VCaP (cell line): ENCODE measurements around the gene IFNA6.
A peak's percentile ranks its signal among the peaks of the same experiment; 100 is the strongest.

Experiments used
- H3K27ac ChIP-seq: fragments of 450-650 bp; 2 replicates; pipeline ENCODE4 v1.5.1; 2017
- CTCF ChIP-seq: fragments of 450-650 bp; conservative IDR thresholded peaks from 2 replicates; pipeline ENCODE4 v1.5.1; 2017; ENCODE audit warnings: mild to moderate bottlenecking, moderate library complexity

IFNA6 gene

GRCh38 chr9:21336457-21336856 is 14.2 kb downstream of the IFNA6 start:
- no peak for TF ChIP-seq CTCF
- no peak overlapping the region for H3K27ac ChIP-seq

GRCh38 chr9:21334701-21335632 is 15.7 kb downstream of the IFNA6 start, which contains the start of gene KLHL9:
TSS of gene KLHL9 (minus strand) at chr9:21335404. CDS start at chr9:21334859, 545 bp downstream.
- TF ChIP-seq CTCF: no peak
- H3K27ac ChIP-seq: peak within 1 kb of the TSS; percentile 43

GRCh38 chr9:21333226-21333625 is 17.5 kb downstream of the IFNA6 start:
- TF ChIP-seq CTCF: no peak
- no peak overlapping the region for H3K27ac ChIP-seq

GRCh38 chr9:21331676-21332402 is 18.8 kb downstream of the IFNA6 start:
- no peak for TF ChIP-seq CTCF
- H3K27ac ChIP-seq: no peak overlapping the region

GRCh38 chr9:21326526-21327139 is 24.1 kb downstream of the IFNA6 start:
- TF ChIP-seq CTCF: peak; percentile 94
- H3K27ac ChIP-seq: no peak overlapping the region

GRCh38 chr9:21324047-21324446 is 26.6 kb downstream of the IFNA6 start:
- no peak overlapping the region for H3K27ac ChIP-seq
- TF ChIP-seq CTCF: no peak

GRCh38 chr9:21322911-21323461 is 27.7 kb downstream of the IFNA6 start:
- no peak for TF ChIP-seq CTCF
- no peak overlapping the region for H3K27ac ChIP-seq
